ENCODE results near the gene THSD1.
"Not testable (repeated sequence)": the region's sequence is repeated elsewhere in the genome, so short reads cannot be mapped to it uniquely, and the experiment has no call there.

The THSD1 gene

DNA sequence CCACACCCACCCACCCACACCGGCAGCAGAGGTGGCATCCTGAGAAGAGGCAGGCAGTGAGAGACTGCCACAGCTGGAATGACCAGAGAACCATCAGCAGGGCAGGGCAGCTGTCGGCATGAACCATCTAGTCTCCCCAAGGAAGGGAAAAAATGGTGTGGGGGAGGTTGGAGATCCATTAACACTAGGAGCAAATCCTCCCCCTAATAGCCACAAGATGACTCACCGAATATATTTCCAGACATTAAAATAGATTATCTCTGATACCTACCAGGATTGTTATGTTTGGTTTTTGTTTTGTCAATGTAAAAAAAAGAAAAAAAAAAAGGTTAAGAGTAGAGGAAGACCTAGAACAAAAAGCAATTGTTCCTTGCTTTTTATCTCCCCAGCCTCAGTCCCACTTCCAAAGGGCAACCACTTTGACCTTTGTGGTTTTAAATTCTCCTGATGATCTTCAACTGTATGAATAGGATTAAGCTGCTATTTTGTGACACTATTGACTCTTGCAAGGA, 34.2 kb downstream of the THSD1 start:
- H3K9me3 ChIP-seq (ENCODE audit: insufficient read depth, low read length): no peaks in the 10 kb centered on the region
- DNase-seq (ENCODE audit: low read depth, low spot score): no peak
- no peaks in the 10 kb centered on the region for H3K27me3 ChIP-seq (ENCODE audit: insufficient read depth, insufficient read length)
- H3K4me3 ChIP-seq (ENCODE audit: insufficient read length, low read depth): no peak overlapping the region
- H3K9ac ChIP-seq (ENCODE audit: insufficient read length, low read depth): no peak overlapping the region
- H3K36me3 ChIP-seq (ENCODE audit: insufficient read depth, insufficient read length, low read length): no peaks in the 10 kb centered on the region
- no peaks in the 10 kb centered on the region for H3K4me1 ChIP-seq (ENCODE audit: insufficient read depth, insufficient read length)
- TF ChIP-seq SUZ12 (IDR thresholded peaks at IDR 0.05; ENCODE audit: extremely low read depth, insufficient read depth, insufficient read length): no peak
- TF ChIP-seq ZNF274 (IDR thresholded peaks at IDR 0.05; ENCODE audit: low read depth, low read length): no peak
- no peak for TF ChIP-seq YY1 (IDR thresholded peaks at IDR 0.05; ENCODE audit: insufficient read depth, insufficient read length)

DNA sequence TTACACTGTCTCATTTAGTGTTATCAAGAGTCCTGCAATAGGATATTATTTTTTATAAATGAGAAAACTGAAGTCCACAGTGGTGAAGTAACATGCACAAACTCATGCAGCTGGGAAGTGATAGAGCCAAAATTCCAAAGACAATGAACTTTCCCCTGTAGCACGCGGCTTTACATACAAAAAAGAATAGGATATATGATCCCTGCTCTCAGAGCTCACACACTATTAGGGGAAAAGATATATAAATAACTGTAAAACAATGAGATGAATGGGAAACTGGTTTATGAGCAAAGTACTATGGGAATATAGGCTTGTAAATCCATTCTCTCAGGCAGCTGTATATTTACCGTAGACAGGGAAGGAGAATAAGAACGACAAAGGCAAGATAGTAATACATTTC, 39.7 kb downstream of the THSD1 start:
- H3K36me3 ChIP-seq (ENCODE audit: insufficient read depth, insufficient read length, low read length): no peaks in the 10 kb centered on the region
- no peak overlapping the region for H3K4me3 ChIP-seq (ENCODE audit: insufficient read length, low read depth)
- no peak for DNase-seq (ENCODE audit: low read depth, low spot score)
- H3K4me1 ChIP-seq (ENCODE audit: insufficient read depth, insufficient read length): no peaks in the 10 kb centered on the region
- no peaks in the 10 kb centered on the region for H3K27me3 ChIP-seq (ENCODE audit: insufficient read depth, insufficient read length)
- TF ChIP-seq ZNF274 (IDR thresholded peaks at IDR 0.05; ENCODE audit: low read depth, low read length) (no peak), SUZ12 (IDR thresholded peaks at IDR 0.05; ENCODE audit: extremely low read depth, insufficient read depth, insufficient read length) (no peak), YY1 (IDR thresholded peaks at IDR 0.05; ENCODE audit: insufficient read depth, insufficient read length) (no peak)
- H3K9ac ChIP-seq (ENCODE audit: insufficient read length, low read depth): no peak overlapping the region
- no peaks in the 10 kb centered on the region for H3K9me3 ChIP-seq (ENCODE audit: insufficient read depth, low read length)

DNA sequence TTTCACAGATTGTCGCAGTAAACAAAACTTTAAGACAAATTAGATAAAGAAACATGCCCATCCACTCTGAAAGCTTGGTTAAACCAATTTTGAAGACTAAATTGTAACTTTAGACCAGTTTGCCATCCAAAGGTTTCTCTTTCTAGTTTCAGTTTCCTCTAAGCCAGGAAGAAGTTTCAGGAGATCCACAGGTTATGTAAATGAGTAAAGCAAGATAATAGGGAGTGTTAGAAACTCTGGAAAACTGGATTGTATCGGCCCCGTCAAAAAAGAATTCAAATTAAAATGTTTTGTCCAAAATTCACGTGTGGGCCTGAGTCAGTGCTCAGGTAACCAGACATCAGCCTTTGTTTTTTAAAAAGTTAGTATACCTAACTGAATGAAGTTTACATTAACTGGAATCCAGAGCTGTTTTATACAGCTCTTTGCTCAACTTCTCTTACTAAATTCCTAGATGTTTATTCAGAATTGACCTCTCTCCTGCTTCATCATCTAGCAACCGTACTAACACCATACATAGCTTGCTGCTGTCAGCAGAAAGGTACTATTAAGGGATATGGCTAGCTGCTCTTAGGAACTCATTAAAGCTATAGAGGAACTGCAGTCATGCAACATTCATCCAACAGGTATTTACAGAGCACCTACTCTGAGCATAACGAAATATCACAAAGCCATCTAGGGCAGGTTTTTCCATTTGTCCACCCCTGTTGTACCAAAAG, 43.6 kb downstream of the THSD1 start:
- not testable (repeated sequence) for H3K9me3 ChIP-seq (ENCODE audit: insufficient read depth, low read length); DNase-seq (ENCODE audit: low read depth, low spot score); H3K27me3 ChIP-seq (ENCODE audit: insufficient read depth, insufficient read length); H3K9ac ChIP-seq (ENCODE audit: insufficient read length, low read depth); H3K4me1 ChIP-seq (ENCODE audit: insufficient read depth, insufficient read length); H3K4me3 ChIP-seq (ENCODE audit: insufficient read length, low read depth); H3K36me3 ChIP-seq (ENCODE audit: insufficient read depth, insufficient read length, low read length)

DNA sequence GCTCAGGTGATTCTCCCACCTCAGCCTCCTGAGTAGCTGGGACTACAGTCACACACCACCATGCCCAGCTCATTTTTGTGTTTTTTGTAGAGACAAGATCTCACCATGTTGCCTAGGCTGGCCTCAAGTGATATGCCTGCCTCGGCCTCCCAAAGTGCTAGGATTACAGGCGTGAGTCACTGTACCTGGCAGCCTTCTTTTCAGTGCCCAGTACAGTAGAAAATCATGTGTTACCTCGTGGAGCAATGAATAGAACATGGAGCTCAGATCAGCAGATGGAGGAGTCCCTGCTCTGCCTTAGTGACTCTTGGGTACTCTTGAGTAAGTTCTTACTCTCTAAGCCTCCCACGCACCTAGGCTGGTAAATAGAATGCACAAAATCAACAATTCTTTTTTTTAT, 44.7 kb downstream of the THSD1 start:
- TF ChIP-seq ZNF274 (IDR thresholded peaks at IDR 0.05; ENCODE audit: low read depth, low read length) (no peak), SUZ12 (IDR thresholded peaks at IDR 0.05; ENCODE audit: extremely low read depth, insufficient read depth, insufficient read length) (no peak), YY1 (IDR thresholded peaks at IDR 0.05; ENCODE audit: insufficient read depth, insufficient read length) (no peak)
- no peak for DNase-seq (ENCODE audit: low read depth, low spot score)

DNA sequence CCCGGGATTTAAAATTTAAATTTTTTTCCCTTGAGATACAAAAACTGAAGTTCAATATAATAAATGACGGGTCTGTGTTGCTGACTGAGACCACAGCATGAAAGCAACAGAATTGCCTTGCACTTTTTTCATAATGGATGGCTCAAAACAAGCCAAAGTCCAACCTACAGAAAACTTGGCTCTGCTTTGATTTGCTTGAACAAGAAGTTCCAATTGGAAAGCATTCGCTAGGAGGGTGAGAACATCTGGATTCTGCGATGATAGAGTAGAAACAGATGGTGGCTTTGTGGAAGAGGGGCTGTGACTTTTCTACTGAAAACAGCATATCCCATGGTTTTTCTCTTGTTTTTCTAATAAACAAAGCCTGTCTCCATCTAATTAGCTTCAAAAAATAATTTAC, 46.4 kb downstream of the THSD1 start:
- no peak for DNase-seq (ENCODE audit: low read depth, low spot score)
- Histone ChIP-seq H3K9me3 (ENCODE audit: insufficient read depth, low read length) (no peaks in the 10 kb centered on the region), H3K9ac (ENCODE audit: insufficient read length, low read depth) (no peak overlapping the region), H3K36me3 (ENCODE audit: insufficient read depth, insufficient read length, low read length) (no peaks in the 10 kb centered on the region), H3K4me1 (ENCODE audit: insufficient read depth, insufficient read length) (no peaks in the 10 kb centered on the region), H3K4me3 (ENCODE audit: insufficient read length, low read depth) (no peak overlapping the region), H3K27me3 (ENCODE audit: insufficient read depth, insufficient read length) (no peaks in the 10 kb centered on the region)
- TF ChIP-seq YY1 (IDR thresholded peaks at IDR 0.05; ENCODE audit: insufficient read depth, insufficient read length): no peak
- no peak for TF ChIP-seq ZNF274 (IDR thresholded peaks at IDR 0.05; ENCODE audit: low read depth, low read length)
- no peak for TF ChIP-seq SUZ12 (IDR thresholded peaks at IDR 0.05; ENCODE audit: extremely low read depth, insufficient read depth, insufficient read length)

More for the DNA sequence above, 44.7 kb downstream of the THSD1 start:
- H3K27me3 ChIP-seq (ENCODE audit: insufficient read depth, insufficient read length): no peaks in the 10 kb centered on the region
- H3K4me1 ChIP-seq (ENCODE audit: insufficient read depth, insufficient read length): no peaks in the 10 kb centered on the region
- no peak overlapping the region for H3K4me3 ChIP-seq (ENCODE audit: insufficient read length, low read depth)
- H3K9me3 ChIP-seq (ENCODE audit: insufficient read depth, low read length): no peaks in the 10 kb centered on the region
- H3K9ac ChIP-seq (ENCODE audit: insufficient read length, low read depth): no peak overlapping the region
- H3K36me3 ChIP-seq (ENCODE audit: insufficient read depth, insufficient read length, low read length): no peaks in the 10 kb centered on the region

DNA sequence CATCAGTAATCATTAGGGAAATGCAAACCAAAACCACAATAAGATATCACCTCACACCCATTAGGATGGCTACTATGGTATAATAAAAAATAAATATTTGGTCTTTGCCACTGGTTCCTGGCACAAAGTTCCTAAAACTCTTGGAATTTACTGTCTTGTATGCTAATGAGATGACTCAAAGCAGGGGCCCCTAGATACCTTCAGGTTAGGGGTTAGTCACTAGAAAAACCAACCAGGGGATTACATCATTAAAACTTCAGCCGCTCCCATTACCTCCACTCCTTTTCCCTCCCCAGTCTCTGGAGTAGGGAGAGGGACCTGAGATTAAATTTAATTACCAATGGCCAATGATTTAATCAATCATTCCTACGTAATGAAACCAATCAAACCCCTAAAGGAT, 49.6 kb downstream of the THSD1 start:
- no peaks in the 10 kb centered on the region for H3K36me3 ChIP-seq (ENCODE audit: insufficient read depth, insufficient read length, low read length)
- no peak overlapping the region for H3K9ac ChIP-seq (ENCODE audit: insufficient read length, low read depth)
- no peak overlapping the region for H3K4me3 ChIP-seq (ENCODE audit: insufficient read length, low read depth)
- H3K4me1 ChIP-seq (ENCODE audit: insufficient read depth, insufficient read length): no peaks in the 10 kb centered on the region
- DNase-seq (ENCODE audit: low read depth, low spot score): no peak
- H3K27me3 ChIP-seq (ENCODE audit: insufficient read depth, insufficient read length): no peaks in the 10 kb centered on the region
- no peaks in the 10 kb centered on the region for H3K9me3 ChIP-seq (ENCODE audit: insufficient read depth, low read length)
- no peak for TF ChIP-seq SUZ12 (IDR thresholded peaks at IDR 0.05; ENCODE audit: extremely low read depth, insufficient read depth, insufficient read length)
- TF ChIP-seq ZNF274 (IDR thresholded peaks at IDR 0.05; ENCODE audit: low read depth, low read length): no peak
- TF ChIP-seq YY1 (IDR thresholded peaks at IDR 0.05; ENCODE audit: insufficient read depth, insufficient read length): no peak

DNA sequence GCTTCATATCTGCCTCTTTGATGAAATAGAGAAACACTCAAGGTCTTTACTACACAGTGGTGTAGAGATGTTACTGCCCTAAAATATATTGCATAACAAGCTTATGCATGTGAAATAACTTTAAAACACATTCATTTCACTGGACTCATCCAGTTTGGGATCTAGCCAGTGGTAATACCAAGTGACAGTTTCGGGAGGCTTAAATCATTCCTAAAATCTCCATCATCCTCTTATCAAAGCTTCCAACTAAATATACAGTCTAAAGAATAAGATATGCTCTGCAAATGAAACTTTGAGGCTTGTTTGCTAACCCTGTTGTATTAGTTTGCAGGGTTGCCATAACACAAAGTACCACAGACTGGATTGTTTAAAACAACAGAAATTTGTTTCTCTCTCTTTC, 52.8 kb downstream of the THSD1 start:
- no peak overlapping the region for H3K9ac ChIP-seq (ENCODE audit: insufficient read length, low read depth)
- TF ChIP-seq SUZ12 (IDR thresholded peaks at IDR 0.05; ENCODE audit: extremely low read depth, insufficient read depth, insufficient read length) (no peak), ZNF274 (IDR thresholded peaks at IDR 0.05; ENCODE audit: low read depth, low read length) (no peak), YY1 (IDR thresholded peaks at IDR 0.05; ENCODE audit: insufficient read depth, insufficient read length) (no peak)
- no peaks in the 10 kb centered on the region for H3K27me3 ChIP-seq (ENCODE audit: insufficient read depth, insufficient read length)
- no peak for DNase-seq (ENCODE audit: low read depth, low spot score)
- H3K4me1 ChIP-seq (ENCODE audit: insufficient read depth, insufficient read length): no peaks in the 10 kb centered on the region
- H3K9me3 ChIP-seq (ENCODE audit: insufficient read depth, low read length): no peaks in the 10 kb centered on the region
- no peak overlapping the region for H3K4me3 ChIP-seq (ENCODE audit: insufficient read length, low read depth)
- H3K36me3 ChIP-seq (ENCODE audit: insufficient read depth, insufficient read length, low read length): no peaks in the 10 kb centered on the region

All from NT2/D1 (cell line).